HG03439 (cell line): ENCODE measurements around the gene POLA1.

Experiments
- ATAC-seq: cut with Tn5 transposase; IDR thresholded peaks from one replicate; pipeline ENCODE4 v1.9.1; 2021; ENCODE audit warnings: mild to moderate bottlenecking, moderate library complexity; ENCODE audit not compliant: unreplicated experiment

Gene POLA1

DNA sequence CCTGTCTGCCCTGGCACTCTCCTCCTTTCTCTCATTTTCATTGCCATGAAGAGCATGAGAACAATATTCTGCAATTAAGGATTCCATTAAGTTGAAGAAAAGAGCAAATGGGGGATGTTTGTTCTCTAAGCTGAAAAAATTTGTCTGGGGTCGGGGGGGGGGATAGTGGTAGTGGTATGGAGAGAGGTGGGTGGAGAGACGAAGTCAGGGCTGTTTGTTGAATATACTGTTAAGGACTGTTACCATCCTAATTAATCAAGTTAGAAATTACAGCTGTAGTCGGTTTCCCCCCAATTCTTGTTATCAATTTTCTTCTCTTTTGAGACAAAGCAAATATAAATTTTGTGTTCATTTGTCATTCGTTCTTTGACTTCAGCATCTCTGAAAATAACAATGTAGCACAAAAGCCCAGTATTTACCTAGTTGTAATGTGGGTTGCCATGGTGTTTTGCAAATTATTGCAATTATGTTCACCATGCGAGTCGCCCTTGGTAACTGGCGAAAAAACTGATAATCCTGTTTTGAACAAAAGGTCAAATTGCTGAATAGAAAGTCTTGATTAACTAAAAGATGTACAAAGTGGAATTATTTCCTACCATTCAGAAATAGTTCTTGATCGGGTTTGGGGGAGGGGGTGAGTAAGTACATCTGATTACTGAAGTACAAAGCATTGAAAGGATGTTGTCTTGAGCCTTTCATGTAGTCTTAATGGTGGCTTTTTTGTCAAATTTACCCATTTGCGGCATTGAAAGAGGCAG is 183.0 kb downstream of the POLA1 start:
- ATAC-seq = no peak

DNA sequence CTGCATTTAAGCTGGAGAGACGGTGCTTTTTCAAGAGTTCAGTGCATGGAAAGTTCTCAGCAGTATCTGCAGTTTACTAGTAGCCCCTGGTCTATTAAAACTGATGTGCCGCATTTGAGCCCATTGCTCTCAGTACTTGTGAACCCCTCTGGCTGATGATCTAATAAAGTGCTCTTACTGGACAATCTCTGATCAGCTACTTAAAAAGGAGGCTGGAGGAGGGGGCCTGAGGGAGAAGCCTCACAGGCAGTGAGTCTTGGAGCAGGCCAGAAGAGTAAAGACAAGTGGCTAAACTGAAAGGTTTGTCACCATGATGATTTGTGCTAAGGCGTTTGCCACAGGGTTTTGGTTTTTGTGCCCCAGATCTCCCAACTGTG is 183.6 kb downstream of the POLA1 start:
- no peak for ATAC-seq

DNA sequence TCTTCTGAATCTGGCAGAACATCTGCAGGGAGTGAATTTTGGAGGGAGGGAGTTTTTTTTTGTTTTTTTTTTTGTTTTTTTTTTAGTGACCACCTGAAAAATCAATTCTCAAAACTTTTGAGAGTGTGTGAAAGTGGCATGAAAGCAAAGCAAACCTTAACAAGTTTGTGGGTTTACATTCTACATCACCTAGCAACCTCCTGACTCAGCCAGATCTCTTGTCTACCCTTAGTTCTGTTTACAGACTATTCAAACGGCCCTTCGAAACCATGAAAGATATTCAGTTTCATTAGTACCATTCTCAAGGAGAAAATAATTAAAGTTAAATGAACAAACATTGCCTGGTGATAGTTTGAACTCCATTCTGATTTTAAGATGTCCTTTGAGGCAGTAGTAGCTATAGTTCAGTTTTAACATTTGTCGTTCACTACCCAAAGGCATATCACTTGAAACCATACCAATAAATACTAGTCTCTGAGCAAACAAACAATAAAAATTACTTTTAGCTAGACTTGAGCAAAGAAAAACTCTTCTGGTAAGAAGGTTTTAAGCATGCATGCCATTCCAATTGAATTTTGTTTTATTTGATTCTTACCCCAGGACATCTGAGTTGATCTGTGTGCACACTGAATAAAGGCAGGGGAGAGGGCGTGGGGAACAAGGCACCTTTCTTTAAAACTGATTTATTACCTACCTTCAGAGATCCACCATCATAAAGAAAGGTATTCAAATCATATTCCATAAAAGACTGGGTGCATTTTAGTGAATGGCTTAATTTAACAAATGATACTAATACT is 184.3 kb downstream of the POLA1 start:
- no peak for ATAC-seq

DNA sequence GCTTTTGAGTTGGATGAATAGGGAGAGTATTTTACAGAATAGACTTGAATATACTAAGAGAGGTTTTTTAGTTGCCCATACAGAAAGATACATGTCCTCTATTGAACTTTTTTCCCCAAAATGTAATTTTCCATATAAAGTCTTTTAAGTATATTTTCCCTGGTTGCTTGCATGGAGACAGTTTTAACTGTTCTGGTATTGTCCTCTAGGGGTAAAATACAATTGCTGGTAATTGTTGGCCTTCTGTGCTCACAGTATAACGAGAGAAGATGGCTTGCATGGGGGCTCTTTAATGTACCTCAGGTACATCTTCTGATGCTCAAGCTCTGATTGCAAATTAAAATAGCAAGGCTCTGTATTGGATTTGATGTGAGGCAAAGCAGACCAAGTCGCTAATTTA is 186.0 kb downstream of the POLA1 start:
- no peak for ATAC-seq

DNA sequence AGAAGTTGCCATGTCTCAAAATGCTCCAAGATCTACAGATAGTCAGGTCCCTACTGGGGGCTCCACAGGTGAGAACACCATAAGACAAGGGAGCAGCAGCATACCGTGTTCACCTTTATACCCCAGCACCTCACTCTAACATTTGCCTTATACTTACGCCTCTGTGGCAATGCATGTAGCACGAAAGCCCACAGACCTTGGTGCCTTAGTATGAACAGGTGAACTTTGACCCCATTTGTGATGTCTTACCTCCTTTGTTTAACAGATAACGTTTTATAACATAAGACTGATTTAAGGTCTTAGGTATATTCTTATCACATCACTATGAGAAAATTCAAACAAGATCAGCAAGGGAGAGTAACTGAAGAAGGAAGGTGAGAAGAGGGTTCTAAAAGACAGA is 193.2 kb downstream of the POLA1 start:
- no peak for ATAC-seq

DNA sequence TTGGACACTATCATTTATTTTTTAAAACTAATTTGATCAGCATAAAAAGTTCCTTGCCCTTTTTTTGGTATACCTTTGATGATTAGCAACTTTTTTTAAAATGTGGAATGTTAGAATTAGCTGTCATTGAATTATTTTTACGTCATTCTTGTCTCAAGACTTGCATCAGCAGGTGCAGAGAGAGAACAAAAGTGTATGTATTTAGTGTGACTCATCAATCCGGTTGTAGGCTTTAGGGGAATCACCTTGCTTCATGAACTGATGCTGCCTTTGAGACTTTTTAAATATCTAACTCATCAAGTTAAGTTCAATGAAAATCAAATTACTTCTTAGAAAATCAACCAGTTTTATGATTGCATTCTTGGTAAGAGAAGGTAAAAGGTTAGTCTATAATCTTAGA is 197.0 kb downstream of the POLA1 start:
- no peak for ATAC-seq

DNA sequence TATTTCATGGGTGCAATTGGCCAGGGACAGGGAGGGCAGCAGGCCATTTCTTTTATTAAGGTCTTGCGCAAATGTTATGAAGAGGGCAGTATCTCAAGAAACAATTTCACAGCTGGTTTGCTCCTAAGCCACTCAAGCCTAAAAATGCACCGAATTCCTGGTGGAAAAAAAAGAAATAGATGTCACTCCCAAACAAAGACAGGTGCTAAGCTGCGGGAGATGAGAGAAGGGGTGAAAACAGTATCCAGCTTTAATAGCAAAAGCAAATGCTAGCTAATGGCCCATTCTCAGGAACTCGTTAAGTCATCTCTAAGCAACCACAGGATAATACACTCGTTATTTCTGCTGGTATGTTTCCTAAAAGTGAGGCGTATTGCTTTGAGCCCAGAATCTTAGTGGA is 205.7 kb downstream of the POLA1 start:
- ATAC-seq = no peak

DNA sequence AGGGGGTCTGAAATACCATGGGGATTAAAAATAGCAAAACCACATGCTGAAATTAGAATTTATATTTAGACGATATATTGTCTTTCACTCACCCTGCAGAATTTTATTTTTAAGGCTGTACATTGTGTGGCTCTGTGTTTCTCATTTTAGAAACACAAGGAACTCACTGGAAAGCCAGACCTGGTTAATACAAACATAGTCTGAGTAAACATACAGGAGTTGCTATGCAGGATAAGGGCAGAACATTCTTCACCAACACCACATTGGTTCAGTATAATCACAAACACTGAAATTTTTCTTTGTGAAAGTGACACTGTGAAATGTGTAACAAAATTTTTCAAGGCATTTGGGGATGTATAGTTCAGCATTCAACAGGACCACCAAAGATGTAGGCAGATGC is 206.5 kb downstream of the POLA1 start:
- no peak for ATAC-seq

DNA sequence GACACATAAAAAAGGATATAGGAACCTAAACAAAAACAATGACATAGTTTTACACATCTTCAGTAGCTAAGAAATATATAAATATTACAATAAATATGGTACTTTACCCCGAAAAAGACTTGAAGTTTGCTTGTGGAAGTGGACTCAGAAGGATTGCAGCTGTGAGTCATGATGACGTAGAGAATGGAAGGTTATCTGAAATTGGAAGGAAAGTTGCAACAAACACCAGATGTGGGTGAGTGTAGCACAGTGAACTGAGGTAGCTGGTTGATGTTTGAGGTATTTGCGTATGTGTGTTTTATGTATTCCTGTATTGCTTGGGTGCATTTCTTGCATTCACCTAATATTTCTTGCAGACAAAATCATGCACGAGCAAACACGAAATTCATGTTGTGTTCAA is 209.1 kb downstream of the POLA1 start:
- no peak for ATAC-seq

DNA sequence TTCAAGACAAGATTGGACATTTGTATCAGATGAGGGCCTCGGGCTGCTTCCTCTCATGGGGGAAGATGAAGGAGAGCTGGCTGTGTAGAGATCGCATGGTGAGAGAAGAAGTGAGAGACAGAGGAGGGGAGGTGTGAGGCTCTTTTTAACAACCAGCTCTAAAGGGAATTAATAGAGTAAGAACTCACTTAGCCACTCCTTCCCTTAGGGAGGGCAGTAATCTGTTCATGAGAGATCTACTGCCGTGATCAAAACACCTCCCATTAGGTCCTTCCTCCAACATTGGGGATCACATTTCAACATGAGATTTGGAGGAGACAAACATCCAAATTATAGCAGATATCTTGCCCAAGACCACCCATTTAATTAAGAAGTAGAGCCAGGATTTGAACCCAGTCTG is 225.0 kb downstream of the POLA1 start:
- ATAC-seq = no peak

DNA sequence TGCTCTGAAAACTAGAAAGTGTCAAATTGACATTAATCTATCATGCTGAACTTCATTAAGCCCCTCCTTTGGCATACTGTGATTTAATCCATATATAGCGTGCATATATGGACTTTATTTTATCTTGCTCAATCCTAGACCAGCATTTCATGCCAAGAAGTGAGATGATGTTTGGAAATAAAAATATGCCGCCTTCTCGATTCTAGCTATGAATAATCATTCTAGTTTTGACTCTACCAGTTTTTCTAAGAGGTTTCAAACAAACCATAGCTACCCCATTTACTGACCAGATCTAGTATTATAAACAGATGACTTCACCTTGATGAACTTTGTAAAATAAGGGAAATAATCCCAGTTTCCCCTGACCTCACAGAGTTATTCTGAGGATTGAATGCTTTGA is 227.1 kb downstream of the POLA1 start:
- ATAC-seq = peak; percentile 69

DNA sequence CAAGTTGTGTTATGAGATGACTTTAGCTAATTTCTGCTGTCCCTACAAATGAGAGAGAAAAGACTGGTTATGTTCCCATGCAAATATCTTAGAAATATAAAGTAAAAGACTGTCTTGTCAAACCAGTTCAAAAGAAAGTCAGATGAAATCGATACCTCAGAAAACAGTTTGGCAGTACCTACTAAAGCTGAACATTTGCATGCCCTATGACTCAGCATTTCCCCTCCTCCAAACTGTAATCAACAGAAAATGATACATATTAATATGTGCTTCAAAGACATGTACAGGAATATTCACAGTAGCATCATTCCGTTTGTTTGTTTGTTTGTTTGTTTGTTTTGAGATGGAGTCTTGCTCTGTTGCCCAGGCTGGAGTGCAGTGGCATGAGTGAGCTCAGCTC is 231.7 kb downstream of the POLA1 start:
- no peak for ATAC-seq

DNA sequence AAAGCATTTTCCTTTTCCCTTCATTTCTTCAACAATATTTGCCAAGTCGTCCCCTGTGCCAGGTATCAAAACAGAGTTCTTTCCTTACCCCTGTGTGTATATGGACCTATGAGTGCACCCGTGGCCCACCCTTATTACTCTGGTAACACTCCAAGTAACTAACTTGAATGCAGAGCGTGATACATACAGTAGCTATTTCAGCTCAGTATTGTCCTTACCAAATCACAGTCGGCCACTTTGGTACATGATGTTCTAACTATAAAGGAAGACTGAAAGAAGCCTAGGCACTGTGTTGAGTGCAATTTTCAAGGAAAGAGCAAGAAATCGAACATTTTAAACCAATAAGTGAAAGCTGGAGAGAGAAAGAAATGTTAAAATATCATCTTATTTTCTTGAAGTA is 233.7 kb downstream of the POLA1 start:
- ATAC-seq = no peak

DNA sequence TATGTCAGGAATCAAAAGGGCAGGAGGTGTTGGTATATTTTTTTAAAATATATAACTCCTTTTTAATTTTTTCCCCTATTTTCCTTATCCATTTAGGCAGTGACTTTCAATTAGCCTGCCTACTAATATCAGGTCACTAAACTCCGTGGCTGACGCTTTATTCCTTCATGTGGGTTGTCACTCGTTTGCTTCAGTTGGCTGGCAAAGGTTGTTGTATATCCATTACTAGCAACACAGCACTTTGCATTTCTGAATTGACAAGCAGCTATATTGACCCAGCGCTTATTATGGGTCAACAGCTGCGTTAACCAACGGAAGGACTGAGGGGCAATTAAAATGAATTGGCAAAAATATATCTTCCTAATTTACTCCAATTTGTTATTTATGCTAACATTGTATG is 234.4 kb downstream of the POLA1 start:
- no peak for ATAC-seq

DNA sequence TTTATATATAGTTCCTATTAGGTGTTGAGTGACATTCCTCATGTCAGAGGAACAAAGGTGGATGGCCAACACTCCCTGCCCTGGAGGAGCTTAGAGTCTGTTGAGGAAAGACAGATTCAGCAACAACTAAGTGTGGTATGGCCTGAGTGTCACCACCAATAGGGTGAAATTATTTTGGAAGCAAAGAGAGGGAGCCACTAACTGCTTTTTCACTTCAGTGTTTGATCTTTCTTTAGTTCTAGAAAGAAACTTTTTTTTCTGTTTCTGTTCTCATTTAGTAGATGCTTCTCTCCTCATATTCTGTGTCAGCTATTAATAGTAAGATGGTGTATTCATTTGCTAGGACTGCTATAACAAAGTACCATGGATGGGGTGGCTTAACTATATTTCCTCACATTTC is 240.6 kb downstream of the POLA1 start:
- ATAC-seq = no peak

DNA sequence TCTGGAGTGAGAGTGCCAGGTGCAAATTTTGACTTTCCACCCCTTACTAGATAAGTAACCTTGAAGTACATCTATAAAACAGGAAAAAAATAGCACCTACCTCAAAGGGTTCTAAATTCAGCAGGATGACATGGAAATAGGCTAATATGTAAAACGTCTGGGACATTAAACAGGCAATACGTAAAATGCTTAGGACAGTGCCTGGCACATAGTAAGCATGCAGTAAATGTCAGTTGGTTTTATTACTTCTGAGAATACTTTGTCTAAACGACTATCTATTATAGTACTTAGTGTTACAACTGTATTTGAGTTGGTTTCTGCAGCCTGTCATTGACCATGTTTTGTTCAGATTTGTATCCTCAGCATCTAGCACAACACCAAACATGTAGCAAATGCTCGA is 251.3 kb downstream of the POLA1 start:
- no peak for ATAC-seq

DNA sequence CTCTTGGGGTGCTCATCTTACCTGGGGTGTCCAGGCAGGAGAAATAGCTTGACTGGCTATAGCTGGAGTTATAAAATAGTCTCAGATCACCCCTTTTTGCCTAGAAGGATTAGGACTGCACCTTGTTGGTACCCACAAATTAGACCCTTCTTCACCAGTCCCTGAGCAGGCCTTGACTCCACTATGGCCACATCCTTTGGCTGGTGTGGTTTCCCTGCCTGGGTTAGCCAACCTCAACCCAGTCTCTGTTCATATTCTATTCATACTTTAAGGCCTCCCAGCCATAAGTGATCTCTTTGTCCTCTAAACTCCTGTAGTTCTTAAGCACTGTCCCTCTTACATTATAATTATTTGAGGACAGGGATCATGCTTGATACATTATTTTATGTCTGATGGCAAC is 252.7 kb downstream of the POLA1 start:
- ATAC-seq = no peak

DNA sequence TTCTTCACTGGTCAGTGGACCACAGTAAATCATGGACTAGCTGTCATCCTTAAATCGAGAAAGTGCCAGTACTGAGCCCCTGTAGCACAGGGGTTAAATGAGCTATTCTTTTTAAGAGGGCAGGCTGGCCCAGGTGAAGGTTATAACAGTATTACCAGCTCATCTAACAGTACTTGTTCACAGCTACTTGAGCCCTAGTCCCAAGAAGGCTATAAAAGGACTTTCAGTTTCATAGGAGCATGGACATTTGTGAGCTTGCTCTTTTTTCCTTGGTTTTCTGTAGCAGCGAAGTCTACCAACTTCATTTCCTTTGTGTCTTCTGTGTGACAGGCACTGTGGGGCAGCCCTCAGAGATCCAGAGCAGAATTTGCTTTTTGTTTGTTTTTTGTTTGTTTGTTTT is 261.0 kb downstream of the POLA1 start:
- ATAC-seq = no peak

DNA sequence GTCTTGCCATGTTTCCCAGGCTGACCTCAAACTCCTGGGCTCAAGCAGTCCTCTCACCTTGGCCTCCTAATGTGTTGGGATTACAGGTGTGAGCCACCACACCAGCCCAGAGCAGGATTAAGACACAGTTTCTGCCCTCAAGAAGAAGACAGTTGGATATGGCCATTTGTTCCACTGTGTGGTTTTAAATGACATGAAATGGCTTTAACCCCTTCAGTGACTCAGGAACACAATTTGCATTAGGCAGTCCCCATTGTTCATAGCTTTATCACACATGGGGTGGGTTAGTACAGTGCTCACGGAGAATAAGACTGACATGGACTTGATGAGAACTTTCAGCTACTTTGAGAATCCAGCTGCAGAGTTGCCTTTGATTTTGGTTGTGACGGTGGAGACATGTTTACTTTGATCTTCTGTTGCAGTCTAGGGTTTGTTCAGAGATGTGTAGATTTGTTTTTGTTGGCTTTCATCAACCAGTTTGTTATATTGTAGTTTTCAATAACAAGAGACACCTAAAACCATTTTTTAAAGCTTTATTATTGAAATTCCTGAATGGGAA is 261.7 kb downstream of the POLA1 start:
- no peak for ATAC-seq

DNA sequence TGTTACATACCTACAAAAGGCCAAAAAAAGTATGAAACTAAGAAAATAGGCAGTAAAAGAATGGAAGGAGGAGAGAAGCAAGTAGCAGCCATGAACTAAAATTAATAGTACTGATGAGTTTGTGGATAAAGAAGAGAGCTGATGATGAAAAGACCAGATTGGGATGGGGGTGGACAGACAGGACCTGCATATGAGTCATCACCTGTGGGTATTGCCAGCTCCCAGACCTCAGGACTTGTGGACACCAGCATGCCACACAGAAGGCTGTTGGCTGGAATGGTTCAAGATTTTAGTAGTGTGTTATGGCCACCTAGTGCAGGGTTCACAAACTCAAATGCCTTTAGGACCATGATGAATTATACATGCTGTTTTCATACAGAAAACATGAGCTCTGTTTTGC is 263.1 kb downstream of the POLA1 start:
- ATAC-seq = no peak

DNA sequence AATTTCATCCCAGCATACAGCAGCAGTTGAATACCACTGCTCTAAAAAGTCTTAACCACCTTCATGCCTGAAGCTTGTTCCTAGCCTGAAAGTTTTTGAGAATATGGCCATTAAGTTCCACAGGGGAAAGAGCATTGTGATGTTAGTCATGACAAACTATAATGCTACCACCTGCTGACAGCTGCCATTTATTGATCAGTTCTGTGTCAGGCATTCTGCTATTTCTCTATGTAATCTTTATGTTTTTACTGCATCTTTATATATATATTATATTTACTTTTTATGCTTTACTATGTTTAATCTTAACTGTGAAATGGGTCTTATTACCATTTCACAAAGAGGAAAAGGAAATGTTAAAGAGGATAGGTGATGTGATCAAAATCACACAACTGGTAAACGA is 268.1 kb downstream of the POLA1 start:
- no peak for ATAC-seq

DNA sequence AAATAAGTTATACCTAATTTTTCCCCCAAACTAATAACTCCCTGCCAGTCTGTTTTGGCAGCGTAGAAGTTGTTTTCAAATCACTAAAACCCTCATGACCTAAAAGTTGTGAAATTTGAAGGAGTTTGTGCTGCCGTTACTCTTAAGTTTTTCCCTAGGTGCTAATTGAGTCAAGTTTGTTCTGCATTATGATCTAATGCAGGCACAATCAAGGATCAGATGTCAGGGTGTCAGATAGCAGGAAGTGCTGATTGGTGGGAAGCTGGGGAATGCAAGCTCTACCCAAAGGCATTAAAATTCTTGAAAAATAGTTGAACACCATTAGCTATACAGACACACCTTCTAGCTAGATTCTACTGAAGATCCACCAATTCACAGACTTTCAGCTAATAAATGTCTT is 270.1 kb downstream of the POLA1 start:
- no peak for ATAC-seq
